IMR-90 (cell line): Measurements from ENCODE around the gene CCNYL1. TPM values are rescaled to one million over a fixed set of nuclear protein-coding genes. Genes with fewer than 3 reads are reported as not detected.

Source experiments
- ATAC-seq: fragments of 200-7000 bp; cut with Tn5 transposase; 2 replicates; pipeline ENCODE4 v1.9.1; 2020; ENCODE audit warnings: low read depth, mild to moderate bottlenecking, moderate library complexity
- BruUV-seq: library from RNA; stranded (reverse); fragments of 400-500 nt; replicated peaks from 2 replicates; lab custom pipeline; 2021; lab: Mats Ljungman, UMichigan
- CTCF ChIA-PET: fragments of 300-600 bp; formaldehyde crosslinking; extraction: SDS; loops from one replicate; lab custom pipeline; 2021; ENCODE audit warnings: antibody characterized with exemption; lab: Yijun Ruan, JAX
- POLR2A ChIA-PET: fragments of 300-600 bp; sonication (Branson Sonifier 250); formaldehyde crosslinking; loops from one replicate; lab custom pipeline; 2022; ENCODE audit warnings: antibody characterized with exemption; ENCODE audit not compliant: unreplicated experiment; lab: Charles Lee
- DNase-seq: peaks from one replicate; pipeline ENCODE4 v3.0.0; 2013
- H2AFZ ChIP-seq: replicated peaks from 2 replicates; pipeline ENCODE3; 2013; ENCODE audit warnings: low read length, mild to moderate bottlenecking; ENCODE audit not compliant: poor library complexity
- H2AK5ac ChIP-seq: 2 replicates; pipeline ENCODE4 v1.6.1; 2013; ENCODE audit warnings: low read depth, low read length, inconsistent platforms
- H2AK9ac ChIP-seq: replicated peaks from 2 replicates; pipeline ENCODE3; 2013; ENCODE audit warnings: mild to moderate bottlenecking, low read depth, low read length, moderate library complexity; ENCODE audit not compliant: poor library complexity
- H2BK120ac ChIP-seq: 2 replicates; pipeline ENCODE4 v1.6.1; 2013; ENCODE audit warnings: low read depth, low read length, inconsistent platforms
- H2BK15ac ChIP-seq: 3 replicates; pipeline ENCODE4 v1.6.1; 2013; ENCODE audit warnings: low read depth, low read length, inconsistent platforms
- H2BK20ac ChIP-seq: 2 replicates; pipeline ENCODE4 v1.6.1; 2013; ENCODE audit warnings: low read depth, mild to moderate bottlenecking, inconsistent platforms, low read length, moderate library complexity
- H2BK5ac ChIP-seq: 2 replicates; pipeline ENCODE4 v1.6.1; 2013; ENCODE audit warnings: mild to moderate bottlenecking, low read depth, low read length, inconsistent platforms; ENCODE audit not compliant: poor library complexity, severe bottlenecking
- H3K14ac ChIP-seq: replicated peaks from 2 replicates; pipeline ENCODE4 v1.6.1; 2013; ENCODE audit warnings: low read depth, low read length, inconsistent platforms
- H3K18ac ChIP-seq: 2 replicates; pipeline ENCODE4 v1.6.1; 2013; ENCODE audit warnings: low read depth, low read length, control low read depth
- H3K23ac ChIP-seq: 2 replicates; pipeline ENCODE4 v1.6.1; 2013; ENCODE audit warnings: low read depth, low read length, inconsistent platforms
- H3K27ac ChIP-seq: 2 replicates; pipeline ENCODE4 v1.5.1; 2013; ENCODE audit warnings: mild to moderate bottlenecking, control low read depth, low read length; ENCODE audit not compliant: insufficient read depth
- H3K27me3 ChIP-seq: 2 replicates; pipeline ENCODE4 v1.6.1; 2013; ENCODE audit warnings: low read length; ENCODE audit not compliant: control insufficient read depth, insufficient read depth
- H3K36me3 ChIP-seq: 2 replicates; pipeline ENCODE4 v1.6.1; 2013; ENCODE audit warnings: low read length, mixed read lengths; ENCODE audit not compliant: control insufficient read depth, insufficient read depth
- H3K4ac ChIP-seq: 2 replicates; pipeline ENCODE4 v1.6.1; 2013; ENCODE audit warnings: low read depth, low read length, inconsistent platforms
- H3K4me1 ChIP-seq: 2 replicates; pipeline ENCODE4 v1.6.1; 2013; ENCODE audit warnings: low read length, mixed read lengths; ENCODE audit not compliant: control insufficient read depth, insufficient read depth
- H3K4me2 ChIP-seq: 2 replicates; pipeline ENCODE4 v1.6.1; 2013; ENCODE audit warnings: low read depth, mild to moderate bottlenecking, control low read depth, low read length, moderate library complexity
- H3K4me3 ChIP-seq: 2 replicates; pipeline ENCODE4 v1.5.1; 2013; ENCODE audit warnings: low read depth, mild to moderate bottlenecking, control low read depth, low read length, moderate library complexity; ENCODE audit not compliant: insufficient read depth
- H3K56ac ChIP-seq: 2 replicates; pipeline ENCODE4 v1.6.1; 2013; ENCODE audit warnings: low read length, inconsistent platforms; ENCODE audit not compliant: insufficient read depth; ENCODE audit errors: extremely low read depth
- H3K79me1 ChIP-seq, 2 experiments: 2 replicates each; pipeline ENCODE4 v1.6.1; 2013; ENCODE audit warnings: low read length in 2 of 2, inconsistent platforms in 1 of 2, low read depth in 1 of 2
- H3K9ac ChIP-seq: 2 replicates; pipeline ENCODE4 v1.6.1; 2013; ENCODE audit warnings: low read depth, low read length, control low read depth
- H3K9me1 ChIP-seq: 2 replicates; pipeline ENCODE4 v1.6.1; 2013; ENCODE audit warnings: low read length, inconsistent platforms; ENCODE audit not compliant: insufficient read depth
- H3K9me3 ChIP-seq: 2 replicates; pipeline ENCODE4 v1.6.1; 2013; ENCODE audit warnings: low read length; ENCODE audit not compliant: control insufficient read depth, insufficient read depth
- H4K20me1 ChIP-seq: 2 replicates; pipeline ENCODE4 v1.6.1; 2013; ENCODE audit warnings: low read length, inconsistent platforms; ENCODE audit not compliant: insufficient read depth
- H4K5ac ChIP-seq: 2 replicates; pipeline ENCODE4 v1.6.1; 2013; ENCODE audit warnings: mild to moderate bottlenecking, low read depth, low read length, control low read depth
- H4K8ac ChIP-seq, 2 experiments: 2 replicates each; pipeline ENCODE4 v1.6.1; 2013; ENCODE audit warnings: low read depth in 2 of 2, low read length in 2 of 2, control low read depth in 1 of 2, inconsistent platforms in 1 of 2
- H4K91ac ChIP-seq: 2 replicates; pipeline ENCODE4 v1.6.1; 2013; ENCODE audit warnings: low read depth, low read length, inconsistent platforms; ENCODE audit not compliant: insufficient read depth
- BHLHE40 ChIP-seq: fragments of 150-350 bp; IDR thresholded peaks from 2 replicates; pipeline ENCODE4 v1.6.1; 2016; ENCODE audit warnings: mild to moderate bottlenecking, low read depth, low read length
- CEBPB ChIP-seq: IDR thresholded peaks from 2 replicates; pipeline ENCODE4 v1.6.1; 2012; ENCODE audit warnings: low read depth, low read length, improper control_type of control experiment
- CHD1 ChIP-seq: IDR thresholded peaks from 2 replicates; pipeline ENCODE4 v1.6.1; 2012; ENCODE audit warnings: low read depth, low read length, improper control_type of control experiment
- CTCF ChIP-seq: conservative IDR thresholded peaks from 2 replicates; pipeline ENCODE4 v1.5.1; 2012; ENCODE audit warnings: mild to moderate bottlenecking, low read depth, low read length, improper control_type of control experiment
- FOS ChIP-seq: fragments of 150-350 bp; IDR thresholded peaks from 2 replicates; pipeline ENCODE4 v1.6.1; 2016; ENCODE audit warnings: low read depth, low read length
- MAFK ChIP-seq: IDR thresholded peaks from 2 replicates; pipeline ENCODE4 v1.6.1; 2012; ENCODE audit warnings: low read depth, low read length, improper control_type of control experiment
- MAZ ChIP-seq: IDR thresholded peaks from 2 replicates; pipeline ENCODE4 v1.6.1; 2012; ENCODE audit warnings: low read depth, mild to moderate bottlenecking, low read length, improper control_type of control experiment, moderate library complexity, borderline replicate concordance
- MXI1 ChIP-seq: IDR thresholded peaks from 2 replicates; pipeline ENCODE4 v1.6.1; 2012; ENCODE audit warnings: low read depth, mild to moderate bottlenecking, low read length, moderate library complexity, borderline replicate concordance
- NFE2L2 ChIP-seq: fragments of 150-350 bp; IDR thresholded peaks from 2 replicates; pipeline ENCODE4 v1.6.1; 2016; ENCODE audit warnings: low read depth, mild to moderate bottlenecking, low read length
- RAD21 ChIP-seq: IDR thresholded peaks from 2 replicates; pipeline ENCODE4 v1.6.1; 2012; ENCODE audit warnings: low read length, improper control_type of control experiment
- RCOR1 ChIP-seq: IDR thresholded peaks from 2 replicates; pipeline ENCODE4 v1.6.1; 2012; ENCODE audit warnings: mild to moderate bottlenecking, low read length, improper control_type of control experiment; ENCODE audit not compliant: insufficient replicate concordance
- RFX5 ChIP-seq: IDR thresholded peaks from 2 replicates; pipeline ENCODE4 v1.8.0; 2012; ENCODE audit warnings: low read depth, mild to moderate bottlenecking, low read length, moderate library complexity
- USF2 ChIP-seq: fragments of 150-350 bp; IDR thresholded peaks from 2 replicates; pipeline ENCODE4 v1.6.1; 2017; ENCODE audit warnings: mild to moderate bottlenecking, antibody characterized with exemption, low read length, low read depth
- WGBS, 2 experiments: methylation state at CpG; one replicate each; pipeline versions ENCODE4 v1.1.5 to v1.1.7; 2013; ENCODE audit warnings: missing lambda C conversion rate in 2 of 2; ENCODE audit not compliant: insufficient read length in 1 of 2; ENCODE audit errors: extremely low coverage in 2 of 2; 5-methylcytosine and 5-hydroxymethylcytosine counted together
- dilution Hi-C: fragments of 300-500 bp; cut with HindIII; formaldehyde crosslinking; loops from one replicate; pipeline ENCODE4 v1.14.3; 2018; ENCODE audit warnings: low sequenced_read_pairs; ENCODE audit not compliant: unreplicated experiment
- in situ Hi-C: fragments of 300-500 bp; cut with MboI; formaldehyde crosslinking; loops from 3 replicates; pipeline ENCODE4 v1.14.3; 2019; ENCODE audit warnings: low sequenced_read_pairs, inconsistent platforms, mixed read lengths
- intact Hi-C: fragments of 100-400 bp; cut with micrococcal nuclease; formaldehyde crosslinking; loops from 2 replicates; pipeline ENCODE4 v1.10.0; 2022
- polyA plus RNA-seq, 3 experiments: library from polyadenylated mRNA; depleted of rRNA; stranded (reverse); fragments of >200 nt; gene quantifications; 2 replicates each; pipeline ENCODE4 v1.2.3, GENCODE V29; 2012; ENCODE audit warnings: low replicate concordance in 1 of 3
- total RNA-seq: library from RNA; depleted of rRNA; stranded (reverse); fragments of >200 nt; gene quantifications from 2 replicates; pipeline ENCODE4 v1.2.3, GENCODE V29; 2012
- TF ChIP-seq, protein P1 (sequence below): fragments of 150-350 bp; IDR thresholded peaks from 2 replicates; pipeline ENCODE4 v1.6.1; 2016; ENCODE audit warnings: low read depth, mild to moderate bottlenecking, low read length, moderate library complexity, borderline replicate concordance

The CCNYL1 gene
- total and polyA plus RNA-seq, 2 of the 4 experiments (the other 2 are of a cell fraction): 5.4 to 7.3 TPM

DNA sequence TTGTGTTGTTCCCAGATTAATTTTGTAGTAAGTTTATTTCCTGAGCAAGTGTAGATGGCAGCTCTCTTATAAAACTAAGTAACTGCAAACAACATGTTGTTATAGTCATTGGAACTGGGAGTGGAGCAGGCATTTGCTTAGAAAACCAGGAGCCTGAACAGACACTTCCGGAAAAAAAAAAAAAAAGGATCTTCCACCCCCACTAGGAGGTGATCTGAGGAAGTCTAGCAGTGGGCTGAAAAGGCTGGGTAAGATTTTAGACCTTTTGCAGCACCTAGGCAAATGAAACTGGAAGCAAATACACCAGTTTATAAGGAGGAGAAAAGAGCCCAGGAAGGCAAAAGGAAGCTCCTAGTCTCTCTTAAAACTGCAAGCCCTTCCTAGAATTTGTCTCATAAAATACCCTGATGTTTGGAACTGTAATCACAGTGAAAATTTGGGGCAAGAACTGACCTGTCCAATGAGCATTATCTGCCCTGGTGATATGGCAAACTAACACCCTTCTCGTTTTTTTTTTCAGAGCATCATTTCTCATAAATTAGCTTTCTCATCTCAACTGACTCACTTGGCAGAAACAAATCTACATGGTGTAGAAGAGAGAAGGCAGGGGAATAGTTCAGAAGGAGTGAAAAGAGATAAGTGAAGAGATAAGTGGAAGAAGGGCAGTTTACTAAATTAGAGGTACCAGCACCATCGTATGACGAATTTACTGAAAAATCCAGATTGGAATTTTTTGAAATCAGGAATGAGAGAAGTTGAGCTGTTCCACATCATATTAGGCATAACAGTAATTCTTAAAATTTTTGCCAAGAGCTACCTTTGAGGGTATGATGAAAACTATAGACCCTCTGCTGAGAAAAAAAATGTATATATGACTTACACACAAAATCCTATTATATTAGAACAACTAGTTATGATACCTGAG, 4.2 kb upstream of the CCNYL1 start:
- Histone ChIP-seq H4K8ac (no peak overlapping the region), H4K5ac (no peak overlapping the region), H3K79me1 (peaks cover 0 to 2% of the 10 kb centered on the region in 2 experiments; a peak in 2 of 4 replicates), H3K27ac (no peak overlapping the region), H4K20me1 (no peaks in the 10 kb centered on the region), H2BK15ac (no peak overlapping the region), H2AFZ (no peak overlapping the region), H3K14ac (no peak overlapping the region), H3K9me1 (no peaks in the 10 kb centered on the region), H2BK5ac (no peak overlapping the region), H3K18ac (no peak overlapping the region), H2BK20ac (no peak overlapping the region), H3K4me3 (no peak overlapping the region), H3K4me2 (no peak overlapping the region), H2BK120ac (no peak overlapping the region), H4K91ac (no peak overlapping the region), H3K4me1 (no peaks in the 10 kb centered on the region), H3K9me3 (no peaks in the 10 kb centered on the region), H3K36me3 (no peaks in the 10 kb centered on the region), H3K27me3 (peaks cover 5% of the 10 kb centered on the region), H3K23ac (no peak overlapping the region), H2AK5ac (no peak overlapping the region), H2AK9ac (no peak overlapping the region), H3K56ac (no peak overlapping the region), H3K9ac (no peak overlapping the region), H3K4ac (no peak overlapping the region)
- in situ Hi-C loops (loop anchor here (25.0 kb wide), 1 partner anchor 545 kb away; the partner anchor contains the start of gene KLF7), dilution Hi-C loops (no loop called here), intact Hi-C loops (no loop called here)
- CTCF ChIA-PET: interaction anchor here (1.3 kb wide), 1 partner anchor 15 kb away, joined by 4 read pairs; no protein-coding TSS in a partner anchor
- no peak for ATAC-seq
- POLR2A ChIA-PET: no interaction called here
- no TSS peak for BruUV-seq
- DNase-seq: no peak
- WGBS, 2 experiments: no CpG with 5 or more reads among the region's 4 CpGs
- TF ChIP-seq FOS: no peak
- no peak for TF ChIP-seq BHLHE40
- no peak for TF ChIP-seq MAZ
- no peak for TF ChIP-seq NFE2L2
- no peak for TF ChIP-seq RAD21
- no peak for TF ChIP-seq RCOR1
- TF ChIP-seq MXI1: no peak
- TF ChIP-seq USF2: no peak
- TF ChIP-seq RFX5: no peak
- TF ChIP-seq CEBPB: no peak
- TF ChIP-seq CHD1: no peak
- TF ChIP-seq CTCF: no peak
- TF ChIP-seq MAFK: no peak
- TF ChIP-seq, protein P1, sequence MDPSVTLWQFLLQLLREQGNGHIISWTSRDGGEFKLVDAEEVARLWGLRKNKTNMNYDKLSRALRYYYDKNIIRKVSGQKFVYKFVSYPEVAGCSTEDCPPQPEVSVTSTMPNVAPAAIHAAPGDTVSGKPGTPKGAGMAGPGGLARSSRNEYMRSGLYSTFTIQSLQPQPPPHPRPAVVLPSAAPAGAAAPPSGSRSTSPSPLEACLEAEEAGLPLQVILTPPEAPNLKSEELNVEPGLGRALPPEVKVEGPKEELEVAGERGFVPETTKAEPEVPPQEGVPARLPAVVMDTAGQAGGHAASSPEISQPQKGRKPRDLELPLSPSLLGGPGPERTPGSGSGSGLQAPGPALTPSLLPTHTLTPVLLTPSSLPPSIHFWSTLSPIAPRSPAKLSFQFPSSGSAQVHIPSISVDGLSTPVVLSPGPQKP: no peak
